Sigmoid colon (tissue), 7 donors: ENCODE measurements around the gene RASA4. TPM values are rescaled to one million over a fixed set of nuclear protein-coding genes. Genes with fewer than 3 reads are reported as not detected.
A peak's percentile ranks its signal among the peaks of the same experiment; 100 is the strongest.
"Not testable (repeated sequence)": the region's sequence is repeated elsewhere in the genome, so short reads cannot be mapped to it uniquely, and the experiment has no call there.

Source experiments
- DNase-seq: peaks from one replicate; pipeline ENCODE4 v3.0.0-alpha.2; 2019
- H3K27ac ChIP-seq, 4 donors: fragments of 200-600 bp; sonication (generic); one replicate each; pipeline ENCODE4 v1.5.1; 2016 to 2019; ENCODE audit warnings: mild to moderate bottlenecking in 1 of 4
- H3K27me3 ChIP-seq, 3 donors: fragments of 200-600 bp; sonication (generic); one replicate each; pipeline ENCODE4 v1.5.1; 2019; ENCODE audit warnings: mild to moderate bottlenecking in 1 of 3
- H3K36me3 ChIP-seq, 4 donors: fragments of 200-600 bp; sonication (generic); one replicate each; pipeline ENCODE4 v1.5.1; 2016 to 2019
- H3K4me1 ChIP-seq, 4 donors: fragments of 200-600 bp; sonication (generic); one replicate each; pipeline ENCODE4 v1.5.1; 2017 to 2019
- H3K4me3 ChIP-seq, 4 donors: fragments of 200-600 bp; sonication (generic); one replicate each; pipeline ENCODE4 v1.5.1; 2017 to 2019; ENCODE audit warnings: mild to moderate bottlenecking in 2 of 4, moderate library complexity in 1 of 4
- H3K9me3 ChIP-seq, 4 donors: fragments of 200-600 bp in 3 of 4; sonication (generic) in 3 of 4; one replicate each; pipeline versions ENCODE4 v1.5.1 to v1.6.1; 2013 to 2019
- WGBS, 2 donors: extraction: QIAGEN DNeasy Blood & Tissue Kit; methylation state at CpG; one replicate each; pipeline ENCODE4 v1.1.7; 2013; 5-methylcytosine and 5-hydroxymethylcytosine counted together
- intact Hi-C: fragments of 100-400 bp; cut with DNase I; formaldehyde crosslinking; loops from one replicate; pipeline ENCODE4 v1.15.1; 2023
- polyA plus RNA-seq, 3 donors: library from polyadenylated mRNA; stranded (reverse); fragments of 200-250 nt; gene quantifications; one replicate each; pipeline ENCODE4 v1.2.3, GENCODE V29; 2013
- total RNA-seq, 4 donors: library from RNA; depleted of rRNA; stranded (reverse); fragments of >200 nt; gene quantifications; one replicate each; pipeline ENCODE4 v1.1.0, GENCODE V29; 2016
- donor health status: healthy with polysubstance abuse.
- donor health status: Bipolar disorder and iron deficiency.
- donor health status: healthy.

Gene RASA4
- total and polyA plus RNA-seq, 7 donors, result 5.4 to 113 (median 12.8) TPM

DNA sequence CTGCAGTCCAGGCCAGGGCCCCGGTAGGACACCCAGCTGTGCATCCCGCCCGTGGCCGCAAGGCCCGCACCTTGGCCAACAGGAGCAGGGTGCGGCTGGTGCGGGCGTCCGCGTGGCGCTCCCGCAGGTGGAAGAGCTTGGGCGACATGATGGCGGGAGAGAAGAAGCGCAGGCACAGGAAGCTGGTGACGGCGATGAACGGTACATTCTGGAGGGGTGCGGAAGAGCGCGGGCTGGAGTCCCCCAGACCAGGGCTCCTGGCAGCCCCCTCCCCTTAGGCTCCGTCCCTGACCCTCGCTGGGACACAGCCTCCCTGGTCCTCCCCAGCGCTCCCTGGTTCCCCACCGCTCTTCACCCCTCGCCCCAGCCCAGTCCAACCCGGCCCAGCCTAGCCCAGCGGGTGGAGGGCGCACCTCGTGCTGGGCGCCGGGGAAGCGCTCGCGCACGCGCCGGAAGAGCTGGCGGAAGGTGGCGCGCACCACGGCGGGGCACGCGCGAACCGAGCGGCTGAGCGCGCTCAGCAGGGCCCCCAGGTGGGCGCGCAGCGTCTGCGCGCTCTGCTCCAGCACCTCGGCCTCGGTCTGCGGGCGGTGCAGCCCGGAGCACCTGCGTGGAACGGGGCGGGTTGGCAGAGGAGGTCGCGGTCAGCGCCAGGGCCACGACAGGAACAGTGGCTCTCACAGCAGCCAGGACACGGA is 22.8 kb downstream of the RASA4 start:
- WGBS, 2 donors, result no CpG with 5 or more reads among the region's 68 CpGs

DNA sequence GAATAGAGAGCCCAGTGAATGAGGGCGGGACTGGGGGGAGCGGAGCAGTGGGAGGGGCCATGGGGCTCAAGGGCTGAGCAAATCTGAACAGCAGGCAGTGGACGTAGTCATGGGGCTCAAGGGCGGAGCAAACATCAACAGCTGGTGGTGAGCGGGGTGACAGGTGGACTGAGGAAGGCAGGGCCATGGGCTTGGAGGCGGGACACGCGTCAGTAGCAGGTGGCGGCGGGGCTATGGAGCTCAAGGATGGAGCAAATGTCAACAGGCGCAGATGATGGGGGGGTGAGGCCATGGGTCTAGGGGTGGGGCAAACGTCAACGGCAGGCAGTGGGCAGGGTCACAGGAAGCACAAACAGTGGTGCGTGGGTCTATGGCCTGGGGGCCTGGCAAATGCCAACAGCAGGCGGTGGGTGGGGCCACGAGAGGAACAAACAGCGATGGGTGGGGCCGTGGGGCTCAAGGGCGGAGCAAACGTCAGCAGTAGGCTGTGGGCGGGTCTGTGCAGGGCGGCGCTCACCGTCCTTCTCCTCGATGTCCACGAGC is 24.0 kb downstream of the RASA4 start:
- DNase-seq, result peak; percentile 67
- 5 to 29% methylated on average over 6 of the region's 26 CpGs for WGBS, 2 donors
- H3K36me3 ChIP-seq, H3K27ac ChIP-seq, H3K27me3 ChIP-seq, H3K4me1 ChIP-seq, intact Hi-C loops, H3K9me3 ChIP-seq, H3K4me3 ChIP-seq: not testable (repeated sequence)

More for the DNA sequence above, 22.8 kb downstream of the RASA4 start:
- H3K4me1 ChIP-seq, H3K9me3 ChIP-seq, intact Hi-C loops, H3K4me3 ChIP-seq, DNase-seq, H3K27ac ChIP-seq, H3K27me3 ChIP-seq, H3K36me3 ChIP-seq: not testable (repeated sequence)

DNA sequence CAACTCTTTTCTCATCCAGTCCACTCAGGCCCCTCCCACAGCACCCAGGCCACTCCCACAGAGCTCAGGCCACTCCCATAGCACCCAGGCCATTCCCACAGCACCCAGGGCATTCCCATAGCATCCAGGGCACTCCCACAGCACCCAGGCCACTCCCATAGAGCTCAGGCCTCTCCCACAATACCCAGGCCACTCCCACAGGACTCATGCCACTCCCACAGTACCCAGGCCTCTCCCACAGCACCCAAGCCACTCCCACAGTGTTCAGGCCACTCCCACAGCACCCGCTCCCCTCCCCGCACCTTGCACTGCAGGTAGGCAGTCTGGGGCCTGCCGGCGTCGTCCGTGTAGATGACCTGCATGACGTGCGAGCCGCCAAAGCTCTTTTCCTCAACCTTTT is 26.7 kb downstream of the RASA4 start:
- no CpG with 5 or more reads among the region's 9 CpGs for WGBS, 2 donors
- H3K27ac ChIP-seq, H3K27me3 ChIP-seq, H3K4me3 ChIP-seq, H3K36me3 ChIP-seq, H3K9me3 ChIP-seq, DNase-seq, H3K4me1 ChIP-seq, intact Hi-C loops: not testable (repeated sequence)

GRCh38 chr7:102583495-102583894 is 33.1 kb downstream of the RASA4 start:
- DNase-seq, H3K9me3 ChIP-seq, H3K27ac ChIP-seq, intact Hi-C loops, H3K27me3 ChIP-seq, H3K36me3 ChIP-seq, H3K4me1 ChIP-seq, H3K4me3 ChIP-seq: not testable (repeated sequence)
- no CpG with 5 or more reads among the region's 5 CpGs for WGBS, 2 donors

DNA sequence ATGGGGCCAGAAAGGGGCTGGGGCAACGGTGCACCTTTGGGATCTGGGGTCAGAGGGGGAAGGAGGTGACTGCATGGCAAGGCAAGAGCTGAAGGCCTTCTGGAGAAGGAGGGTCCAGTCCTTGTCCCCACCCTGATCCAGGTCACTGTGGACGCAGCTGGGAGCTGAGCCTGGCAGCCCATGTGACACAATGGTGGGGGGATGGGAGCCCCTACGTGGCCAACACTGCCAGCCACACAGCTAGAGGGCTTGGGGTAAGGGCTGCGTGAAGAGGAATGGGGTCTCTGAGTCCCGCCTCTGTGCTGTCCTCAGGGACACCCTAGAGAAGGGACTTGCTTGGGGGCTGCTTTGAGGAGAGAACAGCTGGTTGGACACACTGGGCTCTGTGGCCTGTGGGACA is 34.8 kb downstream of the RASA4 start:
- H3K27ac ChIP-seq, intact Hi-C loops, H3K36me3 ChIP-seq, H3K4me1 ChIP-seq, H3K4me3 ChIP-seq, DNase-seq, H3K27me3 ChIP-seq, H3K9me3 ChIP-seq: not testable (repeated sequence)
- WGBS, 2 donors, result no CpG with 5 or more reads among the region's 5 CpGs

- H3K36me3 ChIP-seq, H3K4me1 ChIP-seq, H3K27ac ChIP-seq, H3K4me3 ChIP-seq, H3K9me3 ChIP-seq, H3K27me3 ChIP-seq, intact Hi-C loops: not testable (repeated sequence)
- 83 to 89% methylated on average over 5 of the region's 5 CpGs for WGBS, 2 donors
- peak; percentile 40 for DNase-seq
Measured at GRCh38 chr7:102578486-102578885, 38.1 kb downstream of the RASA4 start.

DNA sequence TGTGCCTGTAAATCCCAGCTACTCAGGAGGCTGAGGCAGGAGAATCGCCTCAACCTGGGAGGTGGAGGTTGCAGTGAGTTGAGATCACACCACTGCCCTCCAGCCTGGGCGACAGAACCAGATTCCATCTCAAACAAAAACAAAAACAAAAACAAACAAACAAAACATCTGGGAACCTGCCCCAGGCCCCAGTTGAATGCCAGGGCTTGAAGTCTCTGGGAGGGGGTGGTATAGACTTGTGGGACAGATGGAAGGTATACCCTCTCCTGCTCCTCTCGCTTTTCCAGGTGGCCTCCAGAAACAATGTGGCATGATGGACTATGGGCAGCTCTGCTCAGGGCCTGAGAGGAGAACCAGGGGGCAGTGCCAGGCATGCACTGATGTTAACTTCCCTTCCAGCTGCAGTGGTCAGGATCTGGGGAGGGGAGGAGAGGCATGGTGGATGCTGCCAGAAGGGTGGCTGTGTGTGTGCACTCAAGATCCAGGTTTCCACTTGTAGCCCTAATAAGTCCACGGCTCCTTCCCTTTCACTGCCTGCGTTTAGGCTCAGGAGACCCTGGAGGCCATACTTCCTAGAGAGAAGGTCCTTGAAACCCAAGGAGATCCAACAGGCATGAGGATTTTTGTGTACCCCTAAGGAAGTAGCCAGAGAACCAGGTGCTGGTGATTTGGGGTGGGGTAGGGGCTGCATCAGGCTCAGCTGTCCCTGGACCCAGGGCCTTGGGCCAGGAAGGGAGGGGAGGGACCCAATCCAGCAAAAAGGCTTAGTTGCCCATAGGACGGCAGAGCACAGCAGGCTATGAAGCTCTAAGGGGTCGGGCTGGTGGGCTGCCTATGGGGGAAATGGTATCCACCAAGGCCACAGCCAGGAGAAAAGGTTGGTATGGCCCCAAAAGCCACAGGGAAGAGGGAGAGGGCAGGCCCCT is 39.0 kb downstream of the RASA4 start:
- H3K27me3 ChIP-seq, H3K4me1 ChIP-seq, H3K36me3 ChIP-seq, H3K9me3 ChIP-seq, H3K27ac ChIP-seq, intact Hi-C loops, H3K4me3 ChIP-seq: not testable (repeated sequence)
- peak; percentile 30 for DNase-seq
- WGBS, 2 donors, result 83 to 88% methylated on average over 7 of the region's 7 CpGs

GRCh38 chr7:102576363-102576762 is 40.2 kb downstream of the RASA4 start:
- H3K27me3 ChIP-seq, result not testable (repeated sequence)

DNA sequence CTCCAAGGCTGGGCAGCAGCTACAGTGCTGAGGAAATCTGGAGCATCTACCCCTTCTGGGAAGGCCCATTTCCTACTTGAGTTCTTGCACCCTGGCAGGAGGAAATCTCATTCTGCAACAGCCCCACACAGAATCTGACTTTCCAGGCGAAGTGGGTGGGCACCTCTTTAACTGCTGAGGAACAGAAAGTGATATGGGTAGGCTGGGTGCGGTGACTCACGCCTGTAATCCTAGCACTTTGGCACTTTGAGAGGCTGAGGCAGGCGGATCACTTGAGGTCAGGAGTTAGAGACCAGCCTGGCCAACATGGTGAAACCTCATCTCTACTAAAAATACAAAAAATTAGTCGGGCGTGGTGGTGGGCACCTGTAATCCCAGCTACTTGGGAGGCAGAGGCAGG is 41.9 kb downstream of the RASA4 start:
- H3K4me3 ChIP-seq, H3K4me1 ChIP-seq, H3K9me3 ChIP-seq, H3K36me3 ChIP-seq, H3K27me3 ChIP-seq, DNase-seq, H3K27ac ChIP-seq, intact Hi-C loops: not testable (repeated sequence)
- whole genome bisulfite sequencing, 2 donors, result no CpG with 5 or more reads among the region's 6 CpGs

More at GRCh38 chr7:102576363-102576762, 40.2 kb downstream of the RASA4 start:
- DNase-seq, H3K27ac ChIP-seq, H3K4me3 ChIP-seq, H3K9me3 ChIP-seq, intact Hi-C loops, H3K36me3 ChIP-seq, H3K4me1 ChIP-seq: not testable (repeated sequence)
- no CpG with 5 or more reads among the region's 3 CpGs for WGBS, 2 donors
